Neural crest cell (in vitro differentiated cells): ENCODE measurements around the gene FER1L5. TPM values are rescaled to one million over a fixed set of nuclear protein-coding genes. Genes with fewer than 3 reads are reported as not detected.
A peak's percentile ranks its signal among the peaks of the same experiment; 100 is the strongest.

Source experiments
- DNase-seq: peaks from one replicate; pipeline ENCODE4 v3.0.0; 2021; ENCODE audit warnings: low read depth, mixed read lengths, low spot score
- H3K27ac Mint-ChIP-seq: one replicate; pipeline ENCODE4 v1.8.0; 2021; ENCODE audit warnings: mild to moderate bottlenecking, mixed read lengths; ENCODE audit not compliant: unreplicated experiment
- H3K27me3 Mint-ChIP-seq: 2 replicates; pipeline ENCODE4 v1.8.0; 2021; ENCODE audit warnings: low read depth, mild to moderate bottlenecking, mixed read lengths
- H3K36me3 Mint-ChIP-seq: 2 replicates; pipeline ENCODE4 v1.8.0; 2021; ENCODE audit warnings: low read depth, mild to moderate bottlenecking, mixed read lengths
- H3K4me1 Mint-ChIP-seq: 2 replicates; pipeline ENCODE4 v1.8.0; 2021; ENCODE audit warnings: mixed read lengths
- H3K4me3 Mint-ChIP-seq: one replicate; pipeline ENCODE4 v1.8.0; 2021; ENCODE audit warnings: mild to moderate bottlenecking, mixed read lengths
- H3K9me3 Mint-ChIP-seq: 2 replicates; pipeline ENCODE4 v1.8.0; 2021; ENCODE audit warnings: mixed read lengths
- CTCF ChIP-seq: fragments of 200-600 bp; sonication (generic); conservative IDR thresholded peaks from 2 replicates; pipeline ENCODE4 v1.5.0; 2021; ENCODE audit warnings: antibody characterized with exemption, mild to moderate bottlenecking
- total RNA-seq: library from RNA; stranded (reverse); gene quantifications from 2 replicates; pipeline ENCODE4 v1.2.1, GENCODE V29; 2021

FER1L5 gene
- total RNA-seq, 1 donor from 2014 or later: 0.89 TPM

GRCh38 chr2:96697476-96697875 lies 54.9 kb downstream of the FER1L5 start:
- no peak overlapping the region for H3K27ac Mint-ChIP-seq

GRCh38 chr2:96698221-96698861 lies 55.8 kb downstream of the FER1L5 start:
- DNase-seq: no peak
- H3K9me3 Mint-ChIP-seq: no peaks in the 10 kb centered on the region
- no peak overlapping the region for H3K27ac Mint-ChIP-seq
- no peaks in the 10 kb centered on the region for H3K27me3 Mint-ChIP-seq
- H3K4me1 Mint-ChIP-seq: no peaks in the 10 kb centered on the region
- peaks cover 4% of the 10 kb centered on the region for H3K36me3 Mint-ChIP-seq
- H3K4me3 Mint-ChIP-seq: no peak overlapping the region
- TF ChIP-seq CTCF: no peak

More at GRCh38 chr2:96697476-96697875, 54.9 kb downstream of the FER1L5 start:
- Mint-ChIP-seq H3K4me1 (no peaks in the 10 kb centered on the region), H3K4me3 (no peak overlapping the region), H3K27me3 (no peaks in the 10 kb centered on the region), H3K9me3 (no peaks in the 10 kb centered on the region), H3K36me3 (peaks cover 4% of the 10 kb centered on the region)
- TF ChIP-seq CTCF: no peak
- DNase-seq: no peak

- peaks cover 5% of the 10 kb centered on the region for H3K36me3 Mint-ChIP-seq
- no peak overlapping the region for H3K27ac Mint-ChIP-seq
- no peaks in the 10 kb centered on the region for H3K9me3 Mint-ChIP-seq
- no peak for DNase-seq
- no peaks in the 10 kb centered on the region for H3K4me1 Mint-ChIP-seq
- H3K4me3 Mint-ChIP-seq: no peak overlapping the region
- no peak for TF ChIP-seq CTCF
- H3K27me3 Mint-ChIP-seq: no peaks in the 10 kb centered on the region
These were observed 56.5 kb downstream of the FER1L5 start for GRCh38 chr2:96699021-96699420.

GRCh38 chr2:96699621-96700020 lies 57.1 kb downstream of the FER1L5 start:
- Mint-ChIP-seq H3K36me3 (peaks cover 11% of the 10 kb centered on the region), H3K4me1 (no peaks in the 10 kb centered on the region), H3K27ac (no peak overlapping the region), H3K9me3 (no peaks in the 10 kb centered on the region), H3K4me3 (no peak overlapping the region), H3K27me3 (no peaks in the 10 kb centered on the region)
- no peak for DNase-seq
- TF ChIP-seq CTCF: no peak

GRCh38 chr2:96700086-96700485 lies 57.5 kb downstream of the FER1L5 start:
- Mint-ChIP-seq H3K4me1 (no peaks in the 10 kb centered on the region), H3K4me3 (no peak overlapping the region), H3K27ac (peak overlapping the region; percentile 14), H3K36me3 (peaks cover 11% of the 10 kb centered on the region), H3K27me3 (no peaks in the 10 kb centered on the region), H3K9me3 (no peaks in the 10 kb centered on the region)
- DNase-seq: no peak
- TF ChIP-seq CTCF: no peak
